Suprapubic skin (tissue), 4 donors: ENCODE results near the gene ERO1B. TPM values are rescaled to one million over a fixed set of nuclear protein-coding genes. Genes with fewer than 3 reads are reported as not detected.

ENCODE experiments used
- DNase-seq, 2 donors: peaks; one replicate each; pipeline ENCODE4 v3.0.0-alpha.2; 2019; ENCODE audit warnings: low spot score in 2 of 2
- H3K27ac ChIP-seq: fragments of 200-600 bp; sonication (generic); one replicate; pipeline ENCODE4 v1.5.1; 2019
- H3K27me3 ChIP-seq: fragments of 200-600 bp; sonication (generic); one replicate; pipeline ENCODE4 v1.5.1; 2019
- H3K36me3 ChIP-seq: fragments of 200-600 bp; sonication (generic); one replicate; pipeline ENCODE4 v1.5.1; 2019
- H3K4me1 ChIP-seq: fragments of 200-600 bp; sonication (generic); one replicate; pipeline ENCODE4 v1.5.1; 2019
- H3K4me3 ChIP-seq: fragments of 200-600 bp; sonication (generic); one replicate; pipeline ENCODE4 v1.5.1; 2019; ENCODE audit warnings: mild to moderate bottlenecking
- H3K9me3 ChIP-seq: fragments of 200-600 bp; sonication (generic); one replicate; pipeline ENCODE4 v1.5.1; 2019
- EP300 ChIP-seq: sonication (generic); formaldehyde crosslinking; IDR thresholded peaks from one replicate; pipeline ENCODE4 v1.6.1; 2017; ENCODE audit warnings: antibody characterized with exemption
- POLR2A ChIP-seq, 2 donors: fragments of 450-650 bp; IDR thresholded peaks; one replicate each; pipeline ENCODE4 v1.6.1; 2017; ENCODE audit warnings: antibody characterized with exemption in 2 of 2, mild to moderate bottlenecking in 2 of 2, moderate library complexity in 2 of 2
- POLR2AphosphoS5 ChIP-seq, 3 donors: sonication (generic); formaldehyde crosslinking; IDR thresholded peaks; one replicate each; pipeline ENCODE4 v1.6.1; 2017; ENCODE audit warnings: antibody characterized with exemption in 3 of 3
- WGBS: methylation state at CpG from one replicate; pipeline ENCODE4 v1.1.5; 2018; 5-methylcytosine and 5-hydroxymethylcytosine counted together
- total RNA-seq, 4 donors: library from RNA; depleted of rRNA; stranded (reverse); fragments of >200 nt; gene quantifications; one replicate each; pipeline ENCODE4 v1.1.0, GENCODE V29; 2016
- TF ChIP-seq, protein P1 (sequence below), 2 donors: fragments of 200-600 bp in 1 of 2; fragments of 450-650 bp in 1 of 2; sonication (generic) in 1 of 2; IDR thresholded peaks; one replicate each; pipeline ENCODE4 v1.5.1; 2016 to 2019; ENCODE audit warnings: antibody characterized with exemption in 2 of 2, mild to moderate bottlenecking in 1 of 2, moderate library complexity in 1 of 2

Gene ERO1B
- total RNA-seq, 4 donors from 2014 or later: 2.9 to 11.7 (median 4.2) TPM

DNA sequence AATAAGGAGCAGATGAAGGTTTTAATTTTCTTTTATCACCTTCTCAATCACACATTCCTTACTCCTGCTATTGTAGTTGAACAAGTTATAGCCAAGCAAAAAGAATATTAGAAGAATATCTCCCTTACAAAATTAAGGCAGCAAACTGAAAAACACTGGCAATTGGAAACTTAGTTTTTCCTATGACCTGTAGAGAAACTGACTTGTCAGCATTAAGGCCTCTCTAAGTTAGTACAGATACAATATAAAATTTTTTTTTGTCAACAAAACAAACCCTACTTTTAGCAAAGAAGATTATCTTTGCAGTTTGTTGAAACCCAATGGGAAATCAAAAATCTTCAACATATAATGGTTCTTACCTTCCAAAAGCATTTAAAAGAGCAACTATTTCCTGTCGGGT is 61.3 kb downstream of the ERO1B start:
- WGBS: 93% methylated on average over 1 of the region's 1 CpG
- no peaks in the 10 kb centered on the region for H3K27me3 ChIP-seq
- no peaks in the 10 kb centered on the region for H3K9me3 ChIP-seq
- H3K4me3 ChIP-seq: no peak overlapping the region
- H3K36me3 ChIP-seq: peaks cover 13% of the 10 kb centered on the region
- no peak for DNase-seq
- no peak overlapping the region for H3K27ac ChIP-seq
- TF ChIP-seq EP300 (no peak), POLR2AphosphoS5 (IDR thresholded peaks at IDR 0.05) (no peak)
- no peaks in the 10 kb centered on the region for H3K4me1 ChIP-seq

DNA sequence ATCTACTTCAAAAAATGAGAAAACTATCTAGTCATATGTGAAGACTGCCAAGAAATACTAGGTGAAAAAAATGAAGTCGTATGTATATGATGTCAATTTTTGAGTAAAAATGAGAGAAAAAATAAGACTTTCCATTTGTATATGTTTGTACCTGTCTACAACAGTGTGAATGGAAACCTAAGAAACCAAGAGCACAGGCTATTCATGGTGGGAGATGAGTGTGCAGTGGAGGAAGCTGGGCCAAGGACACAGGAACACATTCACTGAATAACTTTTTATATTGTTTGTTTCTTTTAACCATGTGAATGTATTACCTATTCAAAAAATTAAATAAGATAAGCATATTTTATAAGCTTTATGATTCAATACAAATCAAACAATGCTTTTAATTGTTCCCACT is 67.0 kb downstream of the ERO1B start:
- H3K4me3 ChIP-seq: no peak overlapping the region
- WGBS: 84% methylated on average over 1 of the region's 1 CpG
- no peak for TF ChIP-seq POLR2A (IDR thresholded peaks at IDR 0.05)

DNA sequence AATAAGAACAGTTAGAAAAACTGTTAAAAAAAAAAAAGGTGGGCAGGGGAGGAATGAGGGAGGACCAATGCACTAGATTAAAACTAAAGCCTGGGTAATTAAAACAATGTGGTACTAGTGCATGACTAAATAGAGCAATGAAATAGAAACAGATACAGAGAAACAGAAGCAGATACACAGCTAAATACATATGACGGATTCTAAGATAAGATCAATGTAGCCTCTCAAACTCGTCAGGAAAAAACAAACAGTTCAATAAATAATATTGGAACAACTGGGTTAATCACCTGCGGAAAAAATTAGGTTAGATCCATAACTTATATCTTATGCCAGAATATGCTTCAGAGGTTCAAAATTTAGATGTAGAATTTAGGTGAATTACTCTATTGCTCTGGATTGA is 68.2 kb downstream of the ERO1B start:
- H3K36me3 ChIP-seq: peaks cover 6% of the 10 kb centered on the region
- TF ChIP-seq POLR2A (IDR thresholded peaks at IDR 0.05) (no peak), EP300 (no peak)

More for the DNA sequence above, 67.0 kb downstream of the ERO1B start:
- no peaks in the 10 kb centered on the region for H3K4me1 ChIP-seq
- H3K27ac ChIP-seq: no peak overlapping the region
- H3K9me3 ChIP-seq: no peaks in the 10 kb centered on the region
- H3K36me3 ChIP-seq: peaks cover 6% of the 10 kb centered on the region
- DNase-seq: no peak
- no peaks in the 10 kb centered on the region for H3K27me3 ChIP-seq

DNA sequence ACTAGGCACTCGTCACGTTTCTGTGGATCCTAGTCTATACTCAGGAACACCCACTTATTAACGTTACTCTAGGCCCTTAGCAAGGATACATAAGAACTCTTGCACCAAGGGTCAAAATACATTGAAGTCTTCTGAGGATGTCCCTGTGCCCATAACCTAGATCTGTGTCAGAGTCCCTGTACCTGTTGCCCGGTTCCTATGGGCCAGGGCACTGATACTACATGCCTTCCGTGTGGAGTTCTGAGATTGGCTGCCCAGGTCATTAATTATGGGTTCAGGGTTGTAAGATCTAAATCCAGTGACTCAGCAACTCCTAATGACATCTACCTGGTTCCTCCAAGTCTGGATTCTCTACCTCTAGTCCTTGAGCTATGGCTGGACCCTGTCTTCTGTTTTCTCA is 69.9 kb downstream of the ERO1B start:
- H3K27ac ChIP-seq: no peak overlapping the region
- H3K4me1 ChIP-seq: no peaks in the 10 kb centered on the region
- no peak overlapping the region for H3K4me3 ChIP-seq
- 96% methylated on average over 5 of the region's 5 CpGs for WGBS
- peaks cover 16% of the 10 kb centered on the region for H3K36me3 ChIP-seq
- no peak for DNase-seq
- H3K27me3 ChIP-seq: no peaks in the 10 kb centered on the region
- no peak for TF ChIP-seq POLR2AphosphoS5 (IDR thresholded peaks at IDR 0.05)
- TF ChIP-seq, protein P1, sequence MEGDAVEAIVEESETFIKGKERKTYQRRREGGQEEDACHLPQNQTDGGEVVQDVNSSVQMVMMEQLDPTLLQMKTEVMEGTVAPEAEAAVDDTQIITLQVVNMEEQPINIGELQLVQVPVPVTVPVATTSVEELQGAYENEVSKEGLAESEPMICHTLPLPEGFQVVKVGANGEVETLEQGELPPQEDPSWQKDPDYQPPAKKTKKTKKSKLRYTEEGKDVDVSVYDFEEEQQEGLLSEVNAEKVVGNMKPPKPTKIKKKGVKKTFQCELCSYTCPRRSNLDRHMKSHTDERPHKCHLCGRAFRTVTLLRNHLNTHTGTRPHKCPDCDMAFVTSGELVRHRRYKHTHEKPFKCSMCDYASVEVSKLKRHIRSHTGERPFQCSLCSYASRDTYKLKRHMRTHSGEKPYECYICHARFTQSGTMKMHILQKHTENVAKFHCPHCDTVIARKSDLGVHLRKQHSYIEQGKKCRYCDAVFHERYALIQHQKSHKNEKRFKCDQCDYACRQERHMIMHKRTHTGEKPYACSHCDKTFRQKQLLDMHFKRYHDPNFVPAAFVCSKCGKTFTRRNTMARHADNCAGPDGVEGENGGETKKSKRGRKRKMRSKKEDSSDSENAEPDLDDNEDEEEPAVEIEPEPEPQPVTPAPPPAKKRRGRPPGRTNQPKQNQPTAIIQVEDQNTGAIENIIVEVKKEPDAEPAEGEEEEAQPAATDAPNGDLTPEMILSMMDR (IDR thresholded peaks at IDR 0.05): no peak
- TF ChIP-seq POLR2A (IDR thresholded peaks at IDR 0.05): no peak
- no peak for TF ChIP-seq EP300
- no peaks in the 10 kb centered on the region for H3K9me3 ChIP-seq

More for the DNA sequence above, 68.2 kb downstream of the ERO1B start:
- Histone ChIP-seq H3K27me3 (no peaks in the 10 kb centered on the region), H3K4me3 (no peak overlapping the region), H3K4me1 (no peaks in the 10 kb centered on the region), H3K9me3 (no peaks in the 10 kb centered on the region), H3K27ac (no peak overlapping the region)
- no peak for DNase-seq
- 75% methylated on average over 3 of the region's 3 CpGs for WGBS

DNA sequence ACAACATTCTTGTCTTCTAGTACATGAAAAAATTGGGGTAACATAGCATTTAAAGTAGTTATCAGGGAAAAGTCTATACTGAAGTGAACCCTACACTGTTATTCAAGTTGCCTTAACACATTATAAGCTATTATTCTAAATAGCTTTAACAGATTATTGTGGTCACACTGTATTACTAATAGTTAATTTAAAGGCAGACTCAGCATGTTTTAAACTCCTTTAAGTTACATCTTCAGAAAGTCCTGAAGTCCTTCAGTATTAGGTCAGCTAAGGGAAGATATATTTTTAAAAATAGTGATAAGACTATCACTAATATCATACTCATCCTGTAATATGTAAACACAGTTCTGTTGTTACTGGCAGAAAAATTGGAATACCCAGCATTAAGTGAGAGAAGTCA is 72.0 kb downstream of the ERO1B start:
- no peak overlapping the region for H3K27ac ChIP-seq
- peaks cover 29% of the 10 kb centered on the region for H3K36me3 ChIP-seq
- no peak overlapping the region for H3K4me3 ChIP-seq
- H3K4me1 ChIP-seq: no peaks in the 10 kb centered on the region
- TF ChIP-seq POLR2A (IDR thresholded peaks at IDR 0.05) (no peak), POLR2AphosphoS5 (IDR thresholded peaks at IDR 0.05) (no peak)
- DNase-seq: no peak
- no peaks in the 10 kb centered on the region for H3K27me3 ChIP-seq
- H3K9me3 ChIP-seq: no peaks in the 10 kb centered on the region

DNA sequence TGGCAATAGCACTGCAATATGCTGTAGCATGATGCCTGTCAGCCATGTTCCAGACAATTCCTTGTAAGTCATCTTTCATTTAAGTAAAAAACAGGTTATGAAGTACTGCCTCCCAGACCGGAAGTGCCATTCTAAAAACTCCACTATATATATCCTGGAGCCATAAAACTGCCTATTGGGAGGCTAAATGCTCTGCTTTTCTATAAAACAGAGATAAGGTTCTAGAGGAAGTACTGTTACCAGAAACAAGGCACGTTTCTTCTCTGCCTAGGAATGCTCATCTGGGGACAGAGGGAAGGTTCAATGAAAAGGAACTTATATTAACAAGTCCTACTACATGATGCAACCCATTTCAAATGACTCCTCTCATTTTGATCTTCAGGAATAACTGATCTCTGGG is 72.6 kb downstream of the ERO1B start:
- Histone ChIP-seq H3K9me3 (no peaks in the 10 kb centered on the region), H3K4me1 (no peaks in the 10 kb centered on the region), H3K36me3 (peaks cover 28% of the 10 kb centered on the region), H3K27me3 (no peaks in the 10 kb centered on the region), H3K27ac (no peak overlapping the region), H3K4me3 (no peak overlapping the region)
- WGBS: 62% methylated on average over 2 of the region's 2 CpGs
- DNase-seq: no peak
- no peak for TF ChIP-seq POLR2A (IDR thresholded peaks at IDR 0.05)
- TF ChIP-seq, protein P1 (IDR thresholded peaks at IDR 0.05): no peak
- no peak for TF ChIP-seq EP300
- no peak for TF ChIP-seq POLR2AphosphoS5 (IDR thresholded peaks at IDR 0.05)

DNA sequence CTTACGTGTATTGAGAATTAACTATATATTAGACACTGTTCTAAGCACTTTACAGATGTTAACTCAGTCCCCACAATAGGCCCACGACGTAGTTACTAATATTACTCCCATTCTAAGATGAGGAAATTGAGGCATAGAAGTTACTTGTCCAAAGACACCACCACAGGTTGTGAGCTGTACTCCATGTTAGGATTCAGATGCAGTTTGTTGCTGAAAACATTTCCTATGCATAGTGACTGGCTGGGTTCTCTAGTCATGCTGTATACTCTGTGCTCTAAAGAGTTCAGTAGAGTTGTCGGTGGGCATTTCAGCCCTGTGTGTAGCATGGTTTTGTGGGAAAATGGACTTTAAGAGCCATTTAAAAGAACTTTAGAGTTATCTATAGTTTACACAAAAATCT is 74.2 kb downstream of the ERO1B start:
- Histone ChIP-seq H3K9me3 (no peaks in the 10 kb centered on the region), H3K36me3 (peaks cover 28% of the 10 kb centered on the region), H3K4me3 (no peak overlapping the region), H3K27ac (no peak overlapping the region), H3K4me1 (no peaks in the 10 kb centered on the region), H3K27me3 (no peaks in the 10 kb centered on the region)
- TF ChIP-seq POLR2A (IDR thresholded peaks at IDR 0.05) (no peak), EP300 (no peak), POLR2AphosphoS5 (IDR thresholded peaks at IDR 0.05) (no peak)
- TF ChIP-seq, protein P1 (IDR thresholded peaks at IDR 0.05): no peak
- DNase-seq: no peak
- WGBS: 95% methylated on average over 4 of the region's 4 CpGs
